GM18519 (cell line): Measurements from ENCODE around the gene KCNG2.

Experiments
- ATAC-seq: cut with Tn5 transposase; IDR thresholded peaks from one replicate; pipeline ENCODE4 v1.9.1; 2021; ENCODE audit warnings: mild to moderate bottlenecking, moderate library complexity; ENCODE audit not compliant: unreplicated experiment, low FRiP score

Gene KCNG2

GRCh38 chr18:79816981-79817606 is 19.4 kb downstream of the KCNG2 start:
- no peak for ATAC-seq

GRCh38 chr18:79817607-79817998 is 19.9 kb downstream of the KCNG2 start:
- no peak for ATAC-seq

- ATAC-seq = no peak
Observed at GRCh38 chr18:79818036-79818435, 20.3 kb downstream of the KCNG2 start.

- no peak for ATAC-seq
Observed at GRCh38 chr18:79818631-79819030, 20.9 kb downstream of the KCNG2 start.

- ATAC-seq = no peak
Observed at GRCh38 chr18:79819064-79819967, 21.6 kb downstream of the KCNG2 start.

- ATAC-seq = peak; percentile 90
Observed at GRCh38 chr18:79819968-79820351, 22.2 kb downstream of the KCNG2 start.

- no peak for ATAC-seq
Observed at GRCh38 chr18:79823120-79823519, 25.4 kb downstream of the KCNG2 start.

- ATAC-seq = no peak
Observed at GRCh38 chr18:79825913-79826312, 28.2 kb downstream of the KCNG2 start.

GRCh38 chr18:79826966-79827365 is 29.2 kb downstream of the KCNG2 start:
- ATAC-seq = no peak

- no peak for ATAC-seq
Observed at GRCh38 chr18:79828258-79828657, 30.5 kb downstream of the KCNG2 start.

- no peak for ATAC-seq
Observed at GRCh38 chr18:79829136-79829854, 31.6 kb downstream of the KCNG2 start.

GRCh38 chr18:79832169-79832568 is 34.4 kb downstream of the KCNG2 start:
- no peak for ATAC-seq

GRCh38 chr18:79834834-79835233 is 37.1 kb downstream of the KCNG2 start:
- ATAC-seq = no peak

- no peak for ATAC-seq
Observed at GRCh38 chr18:79841936-79842335, 44.2 kb downstream of the KCNG2 start.

- ATAC-seq = no peak
Observed at GRCh38 chr18:79844999-79845563, 47.3 kb downstream of the KCNG2 start.

- no peak for ATAC-seq
Observed at GRCh38 chr18:79846936-79847557, 49.3 kb downstream of the KCNG2 start.

GRCh38 chr18:79847606-79848293 is 50.0 kb downstream of the KCNG2 start:
- ATAC-seq = no peak

- ATAC-seq = no peak
Observed at GRCh38 chr18:79848294-79848578, 50.5 kb downstream of the KCNG2 start.

- ATAC-seq = no peak
Observed at GRCh38 chr18:79848579-79849327, 51.0 kb downstream of the KCNG2 start.
